ENCODE results near the gene TAS2R46. TPM values are rescaled to one million over a fixed set of nuclear protein-coding genes. Genes with fewer than 3 reads are reported as not detected.

The TAS2R46 gene
- total RNA-seq, 1 donor from 2014 or later: 0.89 TPM

GRCh38 chr12:11031307-11031706 is 30.8 kb downstream of the TAS2R46 start, which contains the start of gene TAS2R31:
Gene TAS2R31, minus strand, starts transcription at chr12:11031407. Its CDS starts 72 bp downstream, at chr12:11031335.
- Mint-ChIP-seq H3K4me1 (no peaks in the 10 kb centered on the region), H3K9me3 (peaks cover 5% of the 10 kb centered on the region), H3K27me3 (ENCODE audit: low read depth) (no peaks in the 10 kb centered on the region), H3K4me3 (no peak within 1 kb of the TSS), H3K36me3 (ENCODE audit: low read depth) (peaks cover 40% of the 10 kb centered on the region), H3K27ac (ENCODE audit: unreplicated experiment) (no peak within 1 kb of the TSS)
- DNase-seq (ENCODE audit: low read depth, low spot score): no peak
- TF ChIP-seq, protein P1, sequence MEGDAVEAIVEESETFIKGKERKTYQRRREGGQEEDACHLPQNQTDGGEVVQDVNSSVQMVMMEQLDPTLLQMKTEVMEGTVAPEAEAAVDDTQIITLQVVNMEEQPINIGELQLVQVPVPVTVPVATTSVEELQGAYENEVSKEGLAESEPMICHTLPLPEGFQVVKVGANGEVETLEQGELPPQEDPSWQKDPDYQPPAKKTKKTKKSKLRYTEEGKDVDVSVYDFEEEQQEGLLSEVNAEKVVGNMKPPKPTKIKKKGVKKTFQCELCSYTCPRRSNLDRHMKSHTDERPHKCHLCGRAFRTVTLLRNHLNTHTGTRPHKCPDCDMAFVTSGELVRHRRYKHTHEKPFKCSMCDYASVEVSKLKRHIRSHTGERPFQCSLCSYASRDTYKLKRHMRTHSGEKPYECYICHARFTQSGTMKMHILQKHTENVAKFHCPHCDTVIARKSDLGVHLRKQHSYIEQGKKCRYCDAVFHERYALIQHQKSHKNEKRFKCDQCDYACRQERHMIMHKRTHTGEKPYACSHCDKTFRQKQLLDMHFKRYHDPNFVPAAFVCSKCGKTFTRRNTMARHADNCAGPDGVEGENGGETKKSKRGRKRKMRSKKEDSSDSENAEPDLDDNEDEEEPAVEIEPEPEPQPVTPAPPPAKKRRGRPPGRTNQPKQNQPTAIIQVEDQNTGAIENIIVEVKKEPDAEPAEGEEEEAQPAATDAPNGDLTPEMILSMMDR (conservative IDR thresholded peaks at IDR 0.05): no peak

- Mint-ChIP-seq H3K27ac (ENCODE audit: unreplicated experiment) (no peak overlapping the region), H3K36me3 (ENCODE audit: low read depth) (peaks cover 42% of the 10 kb centered on the region), H3K4me1 (no peaks in the 10 kb centered on the region), H3K4me3 (no peak overlapping the region), H3K9me3 (peaks cover 9% of the 10 kb centered on the region), H3K27me3 (ENCODE audit: low read depth) (no peaks in the 10 kb centered on the region)
- TF ChIP-seq, protein P1 (conservative IDR thresholded peaks at IDR 0.05): no peak
- DNase-seq (ENCODE audit: low read depth, low spot score): no peak
Measured at GRCh38 chr12:11026118-11026517, 36.0 kb downstream of the TAS2R46 start.

DNA sequence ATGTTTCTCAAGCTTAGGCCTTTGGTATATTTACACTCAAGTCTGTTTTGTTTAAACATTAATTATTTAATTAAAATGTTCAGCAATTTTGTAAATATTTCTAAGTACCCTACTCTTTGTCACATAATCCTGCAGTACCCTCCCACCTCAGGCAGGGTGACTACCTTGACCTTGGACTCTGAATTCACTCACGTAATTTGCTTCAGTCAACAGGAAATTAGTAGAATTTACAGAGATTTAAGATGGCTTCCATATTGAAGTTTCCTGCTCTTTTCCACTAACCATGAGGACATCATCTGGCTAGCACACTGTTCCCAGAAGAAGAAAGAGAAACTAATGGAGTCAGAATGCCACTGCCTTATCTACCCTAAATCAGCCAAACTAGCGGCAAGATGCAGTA is 38.7 kb downstream of the TAS2R46 start:
- H3K36me3 Mint-ChIP-seq (ENCODE audit: low read depth): peaks cover 35% of the 10 kb centered on the region

GRCh38 chr12:11022520-11022919 is 39.6 kb downstream of the TAS2R46 start, which contains the start of gene TAS2R19:
Gene TAS2R19, minus strand, starts transcription at chr12:11022620. Its CDS starts 49 bp downstream, at chr12:11022571.
- DNase-seq (ENCODE audit: low read depth, low spot score): no peak
- H3K27ac Mint-ChIP-seq (ENCODE audit: unreplicated experiment): no peak within 1 kb of the TSS
- H3K4me1 Mint-ChIP-seq: no peaks in the 10 kb centered on the region
- TF ChIP-seq, protein P1 (conservative IDR thresholded peaks at IDR 0.05): no peak
- peaks cover 30% of the 10 kb centered on the region for H3K36me3 Mint-ChIP-seq (ENCODE audit: low read depth)
- no peak within 1 kb of the TSS for H3K4me3 Mint-ChIP-seq
- no peaks in the 10 kb centered on the region for H3K27me3 Mint-ChIP-seq (ENCODE audit: low read depth)
- H3K9me3 Mint-ChIP-seq: peaks cover 9% of the 10 kb centered on the region

More for the DNA sequence above, 38.7 kb downstream of the TAS2R46 start:
- Mint-ChIP-seq H3K4me3 (no peak overlapping the region), H3K9me3 (peaks cover 9% of the 10 kb centered on the region), H3K27me3 (ENCODE audit: low read depth) (no peaks in the 10 kb centered on the region), H3K4me1 (no peaks in the 10 kb centered on the region), H3K27ac (ENCODE audit: unreplicated experiment) (no peak overlapping the region)
- TF ChIP-seq, protein P1 (conservative IDR thresholded peaks at IDR 0.05): no peak
- DNase-seq (ENCODE audit: low read depth, low spot score): no peak

DNA sequence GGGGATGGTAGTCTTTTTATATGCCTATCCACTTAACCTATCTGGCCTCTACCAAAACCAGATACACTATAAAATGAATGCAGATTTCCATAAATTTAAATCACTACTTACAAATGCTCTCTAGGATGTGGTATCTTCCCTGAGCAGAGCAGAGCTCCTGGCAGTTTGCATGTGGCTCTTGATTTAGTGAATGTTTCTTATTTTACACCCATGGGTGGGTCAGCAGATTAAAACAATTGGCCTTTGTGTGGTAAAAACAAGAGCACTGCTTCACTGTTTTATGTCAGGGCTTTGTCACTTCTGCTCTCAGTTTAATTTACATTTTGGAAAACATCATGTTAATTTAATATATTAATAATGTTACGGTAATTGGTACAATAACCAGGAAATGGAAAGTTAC is 45.2 kb downstream of the TAS2R46 start:
- H3K27me3 Mint-ChIP-seq (ENCODE audit: low read depth): no peaks in the 10 kb centered on the region

More for the DNA sequence above, 45.2 kb downstream of the TAS2R46 start:
- Mint-ChIP-seq H3K4me3 (no peak overlapping the region), H3K4me1 (peaks cover 3% of the 10 kb centered on the region), H3K36me3 (ENCODE audit: low read depth) (peaks cover 8% of the 10 kb centered on the region), H3K27ac (ENCODE audit: unreplicated experiment) (no peak overlapping the region), H3K9me3 (no peaks in the 10 kb centered on the region)
- TF ChIP-seq, protein P1 (conservative IDR thresholded peaks at IDR 0.05): no peak
- DNase-seq (ENCODE audit: low read depth, low spot score): no peak
